OCI-LY7 (cell line): ENCODE data around the gene EVI5.

ENCODE experiments used
- CTCF ChIP-seq: fragments of 200-600 bp; sonication (generic); conservative IDR thresholded peaks from 2 replicates; pipeline ENCODE4 v1.5.1; 2014; ENCODE audit warnings: mild to moderate bottlenecking, antibody characterized with exemption, low read length, moderate library complexity, mixed read lengths
- EZH2phosphoT487 ChIP-seq: fragments of 200-600 bp; sonication (generic); IDR thresholded peaks from 2 replicates; pipeline ENCODE4 v1.6.1; 2018; ENCODE audit warnings: low read depth, borderline replicate concordance, mild to moderate bottlenecking, mixed run types, antibody characterized with exemption, low read length, moderate library complexity, mixed read lengths

- TF ChIP-seq CTCF (no peak), EZH2phosphoT487 (no peak)
Measured at GRCh38 chr1:92486251-92487077, 298.4 kb downstream of the EVI5 start, which contains the start of gene GFI1.
